Renal cortical epithelial cell (primary cell): ENCODE measurements around the gene MDM4. TPM values are rescaled to one million over a fixed set of nuclear protein-coding genes. Genes with fewer than 3 reads are reported as not detected.

Source experiments
- total RNA-seq: library from RNA; depleted of rRNA; stranded (reverse); fragments of >200 nt; gene quantifications from 2 replicates; pipeline ENCODE4 v1.2.3, GENCODE V29; 2014

Gene MDM4
- total RNA-seq, 1 donor from 2014 or later = 44.5 TPM

Other genes starting within 250 kb of the MDM4 start
- gene PLEKHA6, start 156.5 kb upstream of the MDM4 start, total RNA-seq = 16.7 and 26.8 TPM in 2 replicates
- 34.9 and 46.9 TPM in 2 replicates for gene PPP1R15B, start 104.6 kb upstream of the MDM4 start, total RNA-seq
- gene PIK3C2B, start 21.6 kb upstream of the MDM4 start, total RNA-seq = 1.9 and 9.7 TPM in 2 replicates
- gene LRRN2, start 169.3 kb downstream of the MDM4 start, total RNA-seq = 0.35 and 8.1 TPM in 2 replicates